ENCODE data around the gene BST1.

DNA sequence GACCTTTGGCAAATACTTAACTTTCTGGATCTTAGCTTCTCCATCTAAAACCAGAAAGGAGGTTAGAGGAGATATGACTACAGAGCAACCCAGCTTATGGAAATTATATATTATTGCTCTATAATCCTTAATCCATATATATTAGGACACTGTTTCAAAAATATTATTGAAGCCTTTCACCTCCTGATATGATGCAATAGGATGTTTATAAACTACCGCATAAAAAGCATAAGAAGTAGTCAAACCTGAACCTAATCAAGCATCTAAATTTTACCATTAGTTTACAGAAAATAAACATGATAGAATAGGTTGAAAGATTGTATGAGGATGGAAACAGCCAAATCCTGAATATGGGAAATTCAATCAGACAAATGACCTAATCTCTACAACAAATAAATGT is 26.8 kb upstream of the BST1 start:
- TF ChIP-seq, protein P1, sequence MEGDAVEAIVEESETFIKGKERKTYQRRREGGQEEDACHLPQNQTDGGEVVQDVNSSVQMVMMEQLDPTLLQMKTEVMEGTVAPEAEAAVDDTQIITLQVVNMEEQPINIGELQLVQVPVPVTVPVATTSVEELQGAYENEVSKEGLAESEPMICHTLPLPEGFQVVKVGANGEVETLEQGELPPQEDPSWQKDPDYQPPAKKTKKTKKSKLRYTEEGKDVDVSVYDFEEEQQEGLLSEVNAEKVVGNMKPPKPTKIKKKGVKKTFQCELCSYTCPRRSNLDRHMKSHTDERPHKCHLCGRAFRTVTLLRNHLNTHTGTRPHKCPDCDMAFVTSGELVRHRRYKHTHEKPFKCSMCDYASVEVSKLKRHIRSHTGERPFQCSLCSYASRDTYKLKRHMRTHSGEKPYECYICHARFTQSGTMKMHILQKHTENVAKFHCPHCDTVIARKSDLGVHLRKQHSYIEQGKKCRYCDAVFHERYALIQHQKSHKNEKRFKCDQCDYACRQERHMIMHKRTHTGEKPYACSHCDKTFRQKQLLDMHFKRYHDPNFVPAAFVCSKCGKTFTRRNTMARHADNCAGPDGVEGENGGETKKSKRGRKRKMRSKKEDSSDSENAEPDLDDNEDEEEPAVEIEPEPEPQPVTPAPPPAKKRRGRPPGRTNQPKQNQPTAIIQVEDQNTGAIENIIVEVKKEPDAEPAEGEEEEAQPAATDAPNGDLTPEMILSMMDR (IDR thresholded peaks at IDR 0.05) = no peak
- TF ChIP-seq POLR2AphosphoS5 (IDR thresholded peaks at IDR 0.05; ENCODE audit: low read depth, low read length) (no peak), SIN3A (IDR thresholded peaks at IDR 0.05; ENCODE audit: borderline replicate concordance, insufficient read depth, low read depth, low read length) (no peak)
